T-cell (primary cell): Measurements from ENCODE around the gene NUP50. TPM values are rescaled to one million over a fixed set of nuclear protein-coding genes. Genes with fewer than 3 reads are reported as not detected.

Experiments used
- ATAC-seq, 4 experiments: fragments of 200-7000 bp in 3 of 4; fragments of 150-1000 bp in 1 of 4; cut with Tn5 transposase; replicated peaks in 1 of 4; 1 replicate in 3 of 4; 2 replicates in 1 of 4; pipeline ENCODE4 v1.10.0; 2021; ENCODE audit warnings: moderate library complexity in 3 of 4, mild to moderate bottlenecking in 2 of 4, moderate number of reproducible peaks in 1 of 4
- CTCF ChIA-PET, 2 donors: fragments of 300-600 bp; sonication (Branson Sonifier 250); formaldehyde crosslinking; loops; one replicate each; lab custom pipeline; 2022; ENCODE audit warnings: antibody characterized with exemption in 2 of 2; lab: Charles Lee
- POLR2A ChIA-PET, 2 donors: fragments of 300-600 bp; sonication (Branson Sonifier 250); formaldehyde crosslinking; loops; one replicate each; lab custom pipeline; 2022; ENCODE audit warnings: antibody characterized with exemption in 2 of 2; lab: Charles Lee
- DNase-seq, 35 experiments: peaks; one replicate each; pipeline versions ENCODE4 v3.0.0 to v3.0.0-alpha.2; 2013 to 2023
- H3K27ac ChIP-seq: one replicate; pipeline ENCODE4 v1.5.1; 2013; ENCODE audit warnings: low read length
- H3K27me3 ChIP-seq, 2 experiments: replicated peaks in 1 of 2; 1 replicate in 1 of 2; 2 replicates in 1 of 2; pipeline versions ENCODE4 v1.6.1 to v1.7.0; 2013; ENCODE audit warnings: low read length in 1 of 2, mixed read lengths in 1 of 2; ENCODE audit not compliant: control insufficient read depth in 2 of 2, insufficient read depth in 2 of 2; ENCODE audit errors: extremely low read depth in 1 of 2
- H3K36me3 ChIP-seq, 2 donors: 1 replicate in 1 of 2; 2 replicates in 1 of 2; pipeline versions ENCODE4 v1.6.1 to v1.7.0; 2013; ENCODE audit warnings: low read length in 1 of 2; ENCODE audit not compliant: control insufficient read depth in 2 of 2, insufficient read depth in 1 of 2; ENCODE audit errors: extremely low read depth in 1 of 2
- H3K4me1 ChIP-seq, 2 experiments: 1 replicate in 1 of 2; 2 replicates in 1 of 2; pipeline versions ENCODE4 v1.6.1 to v1.7.0; 2013; ENCODE audit warnings: low read length in 2 of 2, mixed read lengths in 1 of 2; ENCODE audit not compliant: insufficient read depth in 2 of 2, control insufficient read depth in 1 of 2; ENCODE audit errors: extremely low read depth in 1 of 2
- H3K4me3 ChIP-seq, 2 donors: 1 replicate in 1 of 2; 2 replicates in 1 of 2; pipeline versions ENCODE4 v1.5.1 to v1.7.0; 2013; ENCODE audit warnings: mild to moderate bottlenecking in 2 of 2, low read length in 1 of 2, moderate library complexity in 1 of 2; ENCODE audit not compliant: control insufficient read depth in 1 of 2; ENCODE audit errors: extremely low read depth in 1 of 2
- H3K9me3 ChIP-seq: 2 replicates; pipeline ENCODE4 v1.7.0; 2013
- H3K27ac Mint-ChIP-seq, 2 donors: one replicate each; pipeline ENCODE4 v1.8.0; 2020 to 2021; ENCODE audit warnings: mild to moderate bottlenecking in 2 of 2, mixed read lengths in 2 of 2
- H3K27me3 Mint-ChIP-seq, 2 donors: one replicate each; pipeline ENCODE4 v1.8.0; 2021 to 2022; ENCODE audit warnings: mixed read lengths in 2 of 2
- H3K36me3 Mint-ChIP-seq: one replicate; pipeline ENCODE4 v1.8.0; 2021; ENCODE audit warnings: mixed read lengths
- H3K4me1 Mint-ChIP-seq, 3 donors: one replicate each; pipeline ENCODE4 v1.8.0; 2020 to 2022; ENCODE audit warnings: mixed read lengths in 3 of 3, mild to moderate bottlenecking in 1 of 3
- H3K4me3 Mint-ChIP-seq, 3 donors: one replicate each; pipeline ENCODE4 v1.8.0; 2020 to 2022; ENCODE audit warnings: mild to moderate bottlenecking in 3 of 3, mixed read lengths in 3 of 3, moderate library complexity in 3 of 3
- H3K9me3 Mint-ChIP-seq, 3 donors: one replicate each; pipeline ENCODE4 v1.8.0; 2020 to 2022; ENCODE audit warnings: mixed read lengths in 3 of 3
- WGBS: methylation state at CpG from one replicate; pipeline ENCODE4 v1.1.5; 2013; ENCODE audit warnings: missing lambda C conversion rate; ENCODE audit not compliant: insufficient coverage; 5-methylcytosine and 5-hydroxymethylcytosine counted together
- total RNA-seq, 35 experiments: library from RNA in 6 of 35; stranded (reverse) in 6 of 35; fragments of 120-200 nt in 1 of 35; gene quantifications; one replicate each; pipeline versions ENCODE4 v1.2.1 to v1.2.4 and lab custom pipeline; 2013 to 2026

NUP50 gene
- total RNA-seq, 5 donors from 2014 or later (not counting 1 experiment from before 2014, with no cell fraction given), result 97.0 to 151 (median 126) TPM

DNA sequence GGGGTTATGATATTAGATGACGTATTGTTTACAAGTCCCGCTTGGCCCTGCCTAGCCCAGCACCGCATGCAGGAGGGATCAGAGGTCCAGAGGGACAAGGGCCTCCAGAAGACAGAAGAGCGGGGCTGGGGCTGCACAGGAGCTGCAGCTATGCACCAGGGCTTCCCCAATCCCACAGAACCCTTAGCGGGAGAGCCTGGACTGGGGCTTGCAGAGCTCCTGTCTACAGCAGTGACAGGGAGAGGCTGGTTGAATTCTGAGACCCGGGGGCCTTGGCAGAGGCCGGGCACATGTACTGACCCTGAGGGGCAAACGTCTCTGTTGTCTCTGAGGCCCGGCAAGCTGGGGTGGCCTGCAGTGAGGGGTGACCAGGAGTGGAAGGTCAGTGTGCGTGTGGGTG lies 70.1 kb downstream of the NUP50 start:
- Mint-ChIP-seq H3K4me1 (peaks cover 13 to 40% (median 40%) of the 10 kb centered on the region in 3 donors), H3K27ac (no peak overlapping the region), H3K36me3 (peaks cover 4% of the 10 kb centered on the region)

DNA sequence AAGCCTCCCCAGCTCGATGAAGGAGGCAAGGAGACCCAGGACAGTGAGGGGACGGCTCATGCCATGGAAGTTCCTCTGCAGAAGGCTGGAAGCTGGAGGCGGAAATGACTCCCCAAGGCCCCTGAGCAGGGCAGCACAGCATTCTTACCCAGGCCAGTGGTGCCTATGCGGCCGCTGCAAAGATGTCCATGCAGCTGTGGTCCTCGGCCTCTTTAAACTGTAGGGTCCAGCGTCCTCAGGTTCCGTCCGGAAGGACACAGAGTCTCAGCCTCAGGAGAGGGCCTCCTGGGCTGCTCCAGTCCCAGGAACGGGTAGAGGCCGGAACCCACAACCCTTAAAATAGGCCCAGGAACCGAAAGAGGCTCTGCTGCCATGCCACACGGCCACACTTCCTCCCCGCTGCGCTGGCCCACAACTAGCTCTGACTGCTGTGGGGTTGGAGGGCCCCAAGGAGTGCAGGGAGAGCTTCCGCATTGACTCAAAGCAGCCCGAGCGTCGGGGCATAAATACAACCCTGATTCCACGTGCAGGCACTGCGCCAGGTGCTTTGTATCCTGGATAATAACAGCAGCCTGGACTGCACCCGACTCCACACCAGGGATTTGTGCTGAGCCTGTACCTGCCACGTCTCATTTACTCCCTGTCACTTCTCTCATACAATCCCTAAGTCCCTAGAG lies 71.5 kb downstream of the NUP50 start:
- peak overlapping the region in 1 of 3 donors; percentile 10 for H3K4me3 Mint-ChIP-seq

More for the DNA sequence above, 70.1 kb downstream of the NUP50 start:
- ChIA-PET CTCF (interaction anchor here in 1 of 2 donors (0.6 kb wide), 1 partner anchor 37 kb away, joined by 5 read pairs; no protein-coding TSS in a partner anchor), POLR2A (no interaction called here)
- Mint-ChIP-seq H3K27me3 (no peaks in the 10 kb centered on the region), H3K9me3 (no peaks in the 10 kb centered on the region), H3K4me3 (no peak overlapping the region)
- Histone ChIP-seq H3K27me3 (no peaks in the 10 kb centered on the region), H3K9me3 (no peaks in the 10 kb centered on the region), H3K4me3 (no peak overlapping the region), H3K36me3 (peaks cover 3% of the 10 kb centered on the region in 2 donors), H3K4me1 (peaks cover 0 to 20% of the 10 kb centered on the region in 2 experiments), H3K27ac (no peak overlapping the region)
- WGBS, result 96% methylated on average over 8 of the region's 10 CpGs
- ATAC-seq (no peak), DNase-seq (no peak)

DNA sequence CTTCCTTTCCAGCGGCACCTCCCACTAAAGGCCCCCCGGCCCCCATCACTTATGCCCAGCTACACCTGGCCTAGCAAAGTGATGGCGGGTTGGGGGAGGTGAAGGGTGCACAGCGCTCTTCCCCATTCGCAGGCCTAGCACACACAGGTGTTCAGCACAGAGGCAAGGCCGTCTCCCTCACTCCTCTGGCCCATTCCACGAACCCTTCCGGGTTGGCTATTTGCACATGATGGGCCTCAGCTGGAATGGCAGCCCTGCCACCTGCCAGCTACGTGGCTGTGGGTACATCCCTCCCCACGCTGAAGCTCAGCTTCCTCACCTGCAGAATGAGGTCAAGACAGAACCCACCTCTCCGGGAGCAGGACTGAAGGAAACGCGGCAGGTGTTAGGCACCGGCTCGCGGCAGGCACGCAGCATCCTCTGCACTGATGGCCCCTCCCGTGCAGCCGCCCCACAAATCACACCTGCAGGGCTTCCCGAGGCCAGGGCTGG lies 72.2 kb downstream of the NUP50 start:
- H3K36me3 Mint-ChIP-seq, result peaks cover 4% of the 10 kb centered on the region
- H3K27ac Mint-ChIP-seq, result no peak overlapping the region
- Histone ChIP-seq H3K4me3 (no peak overlapping the region), H3K36me3 (peaks cover 3% of the 10 kb centered on the region in 2 donors), H3K9me3 (no peaks in the 10 kb centered on the region), H3K4me1 (peaks cover 3 to 36% of the 10 kb centered on the region in 2 experiments), H3K27ac (no peak overlapping the region), H3K27me3 (no peaks in the 10 kb centered on the region)
- H3K4me1 Mint-ChIP-seq, result peaks cover 18 to 56% (median 55%) of the 10 kb centered on the region in 3 donors
- WGBS, result 71% methylated on average over 14 of the region's 20 CpGs
- H3K9me3 Mint-ChIP-seq, result no peaks in the 10 kb centered on the region
- DNase-seq (no peak), ATAC-seq (no peak)
- POLR2A ChIA-PET, result no interaction called here
- no peaks in the 10 kb centered on the region for H3K27me3 Mint-ChIP-seq
- peak overlapping the region in 1 of 3 donors; percentile 10 for H3K4me3 Mint-ChIP-seq
- CTCF ChIA-PET, result no interaction called here

More for the DNA sequence above, 71.5 kb downstream of the NUP50 start:
- Histone ChIP-seq H3K4me3 (no peak overlapping the region), H3K27me3 (no peaks in the 10 kb centered on the region), H3K36me3 (peaks cover 3% of the 10 kb centered on the region in 2 donors), H3K9me3 (no peaks in the 10 kb centered on the region), H3K27ac (no peak overlapping the region), H3K4me1 (peaks cover 3 to 34% of the 10 kb centered on the region in 2 experiments)
- Mint-ChIP-seq H3K4me1 (peaks cover 18 to 54% (median 54%) of the 10 kb centered on the region in 3 donors), H3K27me3 (no peaks in the 10 kb centered on the region), H3K27ac (no peak overlapping the region), H3K9me3 (no peaks in the 10 kb centered on the region), H3K36me3 (peaks cover 4% of the 10 kb centered on the region)
- POLR2A ChIA-PET, result no interaction called here
- peak in 2 of 4 experiments; percentile 29 to 61 for ATAC-seq
- CTCF ChIA-PET, result no interaction called here
- peak in 11 of 35 experiments; percentile 11 to 51 (median 17) for DNase-seq
- WGBS, result 64% methylated on average over 20 of the region's 23 CpGs

DNA sequence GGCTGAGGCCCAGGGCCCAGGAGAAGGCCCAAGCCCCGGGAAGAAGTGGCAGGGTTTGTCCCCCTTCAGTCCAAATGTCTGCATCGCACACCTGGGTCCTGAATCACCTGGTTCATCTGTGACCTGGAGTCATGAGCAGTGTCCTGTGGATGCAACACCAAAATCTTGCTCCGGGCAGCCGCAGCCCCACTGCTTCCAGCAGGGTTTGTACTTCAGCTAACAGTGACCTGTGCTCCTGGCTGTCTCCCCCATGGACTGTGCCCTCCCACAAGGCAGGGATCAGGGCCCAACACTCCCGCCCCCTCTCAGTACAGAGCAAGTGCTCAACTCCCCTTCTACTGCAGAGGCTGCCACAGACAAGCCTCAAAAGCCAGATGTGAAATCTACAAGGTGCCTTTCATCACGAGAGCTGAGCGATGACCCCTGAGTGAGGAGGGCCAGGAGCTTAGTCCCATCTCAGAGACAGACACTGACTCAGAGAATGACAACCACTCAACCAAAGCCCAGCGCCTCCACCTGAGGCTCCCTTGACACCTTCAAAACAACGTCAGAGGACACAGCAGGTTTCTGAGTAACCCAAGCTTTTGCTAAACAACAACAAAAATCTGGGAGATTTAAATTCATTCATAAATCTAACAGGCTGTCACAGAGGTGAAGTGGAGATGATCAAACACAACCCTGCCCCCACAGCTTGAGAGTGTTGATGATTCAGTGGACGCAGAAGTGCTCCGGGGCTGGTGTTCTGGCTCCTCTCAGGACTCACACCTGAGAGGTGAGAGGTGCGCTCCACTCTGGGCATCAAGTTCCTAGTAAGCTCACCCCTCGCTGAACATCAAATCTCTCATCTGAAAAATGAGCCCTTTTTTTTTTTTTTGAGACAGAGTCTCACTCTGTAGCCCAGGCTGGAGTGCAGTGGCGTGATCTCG lies 73.6 kb downstream of the NUP50 start:
- Histone ChIP-seq H3K4me3 (no peak overlapping the region), H3K4me1 (peaks cover 3 to 46% of the 10 kb centered on the region in 2 experiments), H3K27ac (no peak overlapping the region), H3K9me3 (no peaks in the 10 kb centered on the region), H3K36me3 (peaks cover 3% of the 10 kb centered on the region in 2 donors), H3K27me3 (no peaks in the 10 kb centered on the region)
- H3K27me3 Mint-ChIP-seq, result no peaks in the 10 kb centered on the region
- ChIA-PET POLR2A (no interaction called here), CTCF (interaction anchor here in 1 of 2 donors (0.6 kb wide), 1 partner anchor 72 kb away, joined by 3 read pairs; no protein-coding TSS in a partner anchor)
- H3K4me3 Mint-ChIP-seq, result peak overlapping the region in 1 of 3 donors; percentile 96
- no peak overlapping the region for H3K27ac Mint-ChIP-seq
- peaks cover 23 to 59% (median 59%) of the 10 kb centered on the region in 3 donors for H3K4me1 Mint-ChIP-seq
- DNase-seq (no peak), ATAC-seq (no peak)
- no peaks in the 10 kb centered on the region for H3K9me3 Mint-ChIP-seq
- peaks cover 2% of the 10 kb centered on the region for H3K36me3 Mint-ChIP-seq
- 96% methylated on average over 11 of the region's 15 CpGs for WGBS

Other genes starting within 250 kb of the NUP50 start
- under 1 TPM in 2 of 5 donors, not detected in 3; 0.15 to 0.36 TPM for gene PHF21B, start 153.9 kb upstream of the NUP50 start, total RNA-seq
- 10 to 100 TPM; 21.2 to 40.2 (median 30.8) TPM for gene KIAA0930, start 77.0 kb downstream of the NUP50 start, total RNA-seq
- gene UPK3A, start 121.0 kb downstream of the NUP50 start, total RNA-seq, result not detected
- 100 to 1,000 TPM in 4 of 5 donors, 10 to 100 TPM in 1; 53.5 to 394 (median 154) TPM for gene FAM118A, start 146.0 kb downstream of the NUP50 start, total RNA-seq
- under 1 TPM in 3 of 5 donors, not detected in 2; 0.06 to 0.12 (median 0.06) TPM for gene SMC1B, start 249.7 kb downstream of the NUP50 start, total RNA-seq
- gene RIBC2, start 249.8 kb downstream of the NUP50 start, total RNA-seq, result under 1 TPM in 3 of 5 donors, not detected in 2; 0.61 to 0.89 (median 0.78) TPM